ENCODE data around the gene OSBPL10. TPM values are rescaled to one million over a fixed set of nuclear protein-coding genes. Genes with fewer than 3 reads are reported as not detected.

The OSBPL10 gene
- total RNA-seq, 1 donor from 2014 or later, result 20.1 TPM

DNA sequence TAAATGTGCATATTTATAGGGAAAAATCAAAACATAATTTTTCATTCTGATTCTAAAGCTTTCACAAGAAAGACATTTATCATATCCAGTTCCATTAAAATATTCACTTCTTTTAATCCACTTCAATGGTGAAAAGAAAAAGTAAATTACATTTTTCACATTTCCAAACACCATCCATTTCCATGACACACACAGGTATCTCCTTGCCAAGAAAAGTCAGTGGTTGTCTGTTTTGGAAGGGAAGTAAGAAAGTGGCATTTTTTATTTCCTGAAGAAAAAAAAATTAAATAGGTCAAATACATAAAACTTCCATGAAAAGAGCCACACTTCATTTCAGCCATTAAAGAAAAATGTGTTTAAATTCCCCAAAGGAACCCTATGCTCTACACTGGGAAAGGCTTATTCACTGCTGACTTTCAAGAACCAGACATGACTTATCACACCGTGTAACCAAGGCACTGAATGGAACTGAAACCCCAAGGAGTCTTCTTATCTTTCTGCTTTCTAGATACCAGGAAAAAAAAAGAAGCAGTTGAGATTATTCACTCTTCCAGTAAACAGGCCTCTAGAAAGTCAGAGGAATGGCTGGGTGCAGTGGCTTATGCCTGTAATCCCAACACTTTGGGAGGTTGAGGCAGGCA lies 44.5 kb downstream of the OSBPL10 start:
- H3K27me3 ChIP-seq (ENCODE audit: control insufficient read depth, insufficient read depth, low read length), result no peaks in the 10 kb centered on the region
- DNase-seq (ENCODE audit: low read depth), result no peak

GRCh38 chr3:31934866-31935265 lies 46.2 kb downstream of the OSBPL10 start:
- no peaks in the 10 kb centered on the region for H3K27me3 ChIP-seq (ENCODE audit: control insufficient read depth, insufficient read depth, low read length)
- TF ChIP-seq, protein P1, sequence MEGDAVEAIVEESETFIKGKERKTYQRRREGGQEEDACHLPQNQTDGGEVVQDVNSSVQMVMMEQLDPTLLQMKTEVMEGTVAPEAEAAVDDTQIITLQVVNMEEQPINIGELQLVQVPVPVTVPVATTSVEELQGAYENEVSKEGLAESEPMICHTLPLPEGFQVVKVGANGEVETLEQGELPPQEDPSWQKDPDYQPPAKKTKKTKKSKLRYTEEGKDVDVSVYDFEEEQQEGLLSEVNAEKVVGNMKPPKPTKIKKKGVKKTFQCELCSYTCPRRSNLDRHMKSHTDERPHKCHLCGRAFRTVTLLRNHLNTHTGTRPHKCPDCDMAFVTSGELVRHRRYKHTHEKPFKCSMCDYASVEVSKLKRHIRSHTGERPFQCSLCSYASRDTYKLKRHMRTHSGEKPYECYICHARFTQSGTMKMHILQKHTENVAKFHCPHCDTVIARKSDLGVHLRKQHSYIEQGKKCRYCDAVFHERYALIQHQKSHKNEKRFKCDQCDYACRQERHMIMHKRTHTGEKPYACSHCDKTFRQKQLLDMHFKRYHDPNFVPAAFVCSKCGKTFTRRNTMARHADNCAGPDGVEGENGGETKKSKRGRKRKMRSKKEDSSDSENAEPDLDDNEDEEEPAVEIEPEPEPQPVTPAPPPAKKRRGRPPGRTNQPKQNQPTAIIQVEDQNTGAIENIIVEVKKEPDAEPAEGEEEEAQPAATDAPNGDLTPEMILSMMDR (IDR thresholded peaks at IDR 0.05; ENCODE audit: insufficient read depth, low read length, poor library complexity, severe bottlenecking), result no peak

More for the DNA sequence above, 44.5 kb downstream of the OSBPL10 start:
- no peaks in the 10 kb centered on the region for H3K36me3 ChIP-seq (ENCODE audit: control insufficient read depth, insufficient read depth, low read length)
- TF ChIP-seq, protein P1 (IDR thresholded peaks at IDR 0.05; ENCODE audit: insufficient read depth, low read length, poor library complexity, severe bottlenecking), result no peak
- H3K4me3 ChIP-seq (ENCODE audit: low read depth, low read length), result no peak overlapping the region

DNA sequence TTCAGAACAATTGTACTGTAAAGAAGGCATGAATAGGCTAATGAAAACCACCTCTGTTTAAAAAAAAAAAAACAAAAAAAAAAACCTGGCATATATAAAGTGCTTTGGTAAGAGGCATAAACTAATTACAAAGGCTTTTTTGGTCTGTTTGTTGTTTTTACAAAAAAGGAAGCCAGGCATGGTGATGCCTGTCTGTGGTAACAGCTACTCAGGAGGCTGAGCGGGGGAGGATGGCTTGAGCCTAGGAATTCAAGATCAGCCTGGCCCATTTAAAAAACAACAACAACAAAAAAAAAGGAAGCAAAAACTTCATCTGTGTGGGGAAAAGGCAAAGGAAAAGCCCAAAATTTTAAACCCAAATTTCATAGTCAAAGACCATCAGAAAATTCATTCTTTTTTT lies 47.0 kb downstream of the OSBPL10 start:
- TF ChIP-seq, protein P1 (IDR thresholded peaks at IDR 0.05; ENCODE audit: insufficient read depth, low read length, poor library complexity, severe bottlenecking), result no peak
- H3K27me3 ChIP-seq (ENCODE audit: control insufficient read depth, insufficient read depth, low read length), result no peaks in the 10 kb centered on the region
- DNase-seq (ENCODE audit: low read depth), result no peak
- H3K4me3 ChIP-seq (ENCODE audit: low read depth, low read length), result no peak overlapping the region
- H3K36me3 ChIP-seq (ENCODE audit: control insufficient read depth, insufficient read depth, low read length), result no peaks in the 10 kb centered on the region

More at GRCh38 chr3:31934866-31935265, 46.2 kb downstream of the OSBPL10 start:
- Histone ChIP-seq H3K36me3 (ENCODE audit: control insufficient read depth, insufficient read depth, low read length) (no peaks in the 10 kb centered on the region), H3K4me3 (ENCODE audit: low read depth, low read length) (no peak overlapping the region)
- no peak for DNase-seq (ENCODE audit: low read depth)

GRCh38 chr3:31932990-31933389 lies 48.1 kb downstream of the OSBPL10 start:
- Histone ChIP-seq H3K36me3 (ENCODE audit: control insufficient read depth, insufficient read depth, low read length) (no peaks in the 10 kb centered on the region), H3K4me3 (ENCODE audit: low read depth, low read length) (no peak overlapping the region), H3K27me3 (ENCODE audit: control insufficient read depth, insufficient read depth, low read length) (no peaks in the 10 kb centered on the region)
- TF ChIP-seq, protein P1 (IDR thresholded peaks at IDR 0.05; ENCODE audit: insufficient read depth, low read length, poor library complexity, severe bottlenecking), result no peak
- DNase-seq (ENCODE audit: low read depth), result no peak

GRCh38 chr3:31929826-31930502 lies 51.1 kb downstream of the OSBPL10 start:
- no peak for DNase-seq (ENCODE audit: low read depth)
- Histone ChIP-seq H3K27me3 (ENCODE audit: control insufficient read depth, insufficient read depth, low read length) (no peaks in the 10 kb centered on the region), H3K4me3 (ENCODE audit: low read depth, low read length) (no peak overlapping the region), H3K36me3 (ENCODE audit: control insufficient read depth, insufficient read depth, low read length) (no peaks in the 10 kb centered on the region)
- TF ChIP-seq, protein P1 (IDR thresholded peaks at IDR 0.05; ENCODE audit: insufficient read depth, low read length, poor library complexity, severe bottlenecking), result no peak

Measured in kidney epithelial cell (primary cell).